ENCODE results near the gene GAS6.

- TF ChIP-seq GATA2 (IDR thresholded peaks at IDR 0.05; ENCODE audit: insufficient read depth, insufficient read length, low read depth, low read length) (no peak), POLR2AphosphoS5 (IDR thresholded peaks at IDR 0.05; ENCODE audit: insufficient read depth, low read depth, low read length) (no peak), POLR2A (IDR thresholded peaks at IDR 0.05; ENCODE audit: low read depth, low read length) (no peak), FOS (IDR thresholded peaks at IDR 0.05; ENCODE audit: borderline replicate concordance, insufficient read depth, low read length) (no peak), JUN (IDR thresholded peaks at IDR 0.05; ENCODE audit: borderline replicate concordance, insufficient read depth, insufficient read length, low read depth) (no peak), EZH2 (IDR thresholded peaks at IDR 0.05; ENCODE audit: borderline replicate concordance, low read depth, low read length, severe bottlenecking) (no peak)
- TF ChIP-seq, protein P1, sequence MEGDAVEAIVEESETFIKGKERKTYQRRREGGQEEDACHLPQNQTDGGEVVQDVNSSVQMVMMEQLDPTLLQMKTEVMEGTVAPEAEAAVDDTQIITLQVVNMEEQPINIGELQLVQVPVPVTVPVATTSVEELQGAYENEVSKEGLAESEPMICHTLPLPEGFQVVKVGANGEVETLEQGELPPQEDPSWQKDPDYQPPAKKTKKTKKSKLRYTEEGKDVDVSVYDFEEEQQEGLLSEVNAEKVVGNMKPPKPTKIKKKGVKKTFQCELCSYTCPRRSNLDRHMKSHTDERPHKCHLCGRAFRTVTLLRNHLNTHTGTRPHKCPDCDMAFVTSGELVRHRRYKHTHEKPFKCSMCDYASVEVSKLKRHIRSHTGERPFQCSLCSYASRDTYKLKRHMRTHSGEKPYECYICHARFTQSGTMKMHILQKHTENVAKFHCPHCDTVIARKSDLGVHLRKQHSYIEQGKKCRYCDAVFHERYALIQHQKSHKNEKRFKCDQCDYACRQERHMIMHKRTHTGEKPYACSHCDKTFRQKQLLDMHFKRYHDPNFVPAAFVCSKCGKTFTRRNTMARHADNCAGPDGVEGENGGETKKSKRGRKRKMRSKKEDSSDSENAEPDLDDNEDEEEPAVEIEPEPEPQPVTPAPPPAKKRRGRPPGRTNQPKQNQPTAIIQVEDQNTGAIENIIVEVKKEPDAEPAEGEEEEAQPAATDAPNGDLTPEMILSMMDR (IDR thresholded peaks at IDR 0.05; ENCODE audit: extremely low read depth in 1 of 2, insufficient read depth in 1 of 2, low read depth in 1 of 2, low read length in 2 of 2), result no peak
- TF ChIP-seq, protein P2, sequence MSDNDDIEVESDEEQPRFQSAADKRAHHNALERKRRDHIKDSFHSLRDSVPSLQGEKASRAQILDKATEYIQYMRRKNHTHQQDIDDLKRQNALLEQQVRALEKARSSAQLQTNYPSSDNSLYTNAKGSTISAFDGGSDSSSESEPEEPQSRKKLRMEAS (IDR thresholded peaks at IDR 0.05; ENCODE audit: insufficient read depth, insufficient read length), result no peak
Observed at GRCh38 chr13:113849981-113850721, 13.7 kb downstream of the GAS6 start.

Measured in endothelial cell of umbilical vein (primary cell).